Psoas muscle (tissue), 8 donors: ENCODE measurements around the gene RIPOR3. TPM values are rescaled to one million over a fixed set of nuclear protein-coding genes. Genes with fewer than 3 reads are reported as not detected.
"Not testable (repeated sequence)": the region's sequence is repeated elsewhere in the genome, so short reads cannot be mapped to it uniquely, and the experiment has no call there.

Source experiments
- ATAC-seq, 4 donors: fragments of 200-7000 bp; cut with Tn5 transposase; one replicate each; pipeline ENCODE4 v1.9.1; 2020; ENCODE audit warnings: moderate library complexity in 3 of 4, mild to moderate bottlenecking in 2 of 4
- DNase-seq, 2 donors: peaks; one replicate each; pipeline ENCODE4 v3.0.0-alpha.2; 2020
- H3K27ac ChIP-seq: fragments of 200-600 bp; one replicate; pipeline ENCODE4 v1.8.0; 2022
- H3K27me3 ChIP-seq, 3 donors: fragments of 200-600 bp in 1 of 3; one replicate each; pipeline versions ENCODE4 v1.6.1 to v1.8.0; 2013 to 2022; ENCODE audit warnings: low read length in 2 of 3, mild to moderate bottlenecking in 2 of 3, moderate library complexity in 1 of 3; ENCODE audit not compliant: insufficient read depth in 3 of 3
- H3K36me3 ChIP-seq, 2 donors: fragments of 200-600 bp in 1 of 2; one replicate each; pipeline versions ENCODE4 v1.6.1 to v1.8.0; 2013 to 2022; ENCODE audit warnings: low read depth in 1 of 2, mild to moderate bottlenecking in 1 of 2, moderate library complexity in 1 of 2; ENCODE audit not compliant: insufficient read depth in 1 of 2
- H3K4me1 ChIP-seq: fragments of 200-600 bp; one replicate; pipeline ENCODE4 v1.8.0; 2022
- H3K4me3 ChIP-seq: fragments of 200-600 bp; one replicate; pipeline ENCODE4 v1.8.0; 2022; ENCODE audit warnings: mild to moderate bottlenecking
- H3K9me3 ChIP-seq: fragments of 200-600 bp; one replicate; pipeline ENCODE4 v1.8.0; 2022
- WGBS, 3 donors: extraction: QIAGEN DNeasy Blood & Tissue Kit; methylation state at CpG; one replicate each; pipeline versions ENCODE4 v1.1.6 to v1.1.7; 2013; 5-methylcytosine and 5-hydroxymethylcytosine counted together
- intact Hi-C, 2 donors: fragments of 100-400 bp; cut with DNase I; formaldehyde crosslinking; loops; one replicate each; pipeline versions ENCODE4 v1.11.0 to v1.14.2; 2022
- polyA plus RNA-seq, 3 donors: library from polyadenylated mRNA; stranded (reverse); fragments of 200-250 nt; gene quantifications; one replicate each; pipeline ENCODE4 v1.2.3, GENCODE V29; 2013
- total RNA-seq, 4 donors: library from RNA; stranded (reverse); fragmentation: NEBNext Ultra II Directional in 2 of 4; extraction: Animal tissue kit (Norgen Biotek cat#: 25700) in 2 of 4; gene quantifications; one replicate each; pipeline versions ENCODE4 v1.2.1 to v1.2.4, GENCODE V29; 2021 to 2023
- TF ChIP-seq, protein P1 (sequence below): fragments of 200-600 bp; IDR thresholded peaks from one replicate; pipeline ENCODE4 v1.8.0; 2022; ENCODE audit warnings: antibody characterized with exemption
- donor health status: healthy with polysubstance abuse.
- donor health status: DM: no; HTN: no; CAD: no; lungs with moderate emphysema.
- donor health status: Bipolar disorder and iron deficiency.
- donor health status: healthy.
- donor health status: DM: yes; HTN: yes; CAD: no.
- donor health status: DM: no; HTN: no; CAD: no.
- donor health status: DM: no; HTN: no; CAD: no.
- donor health status: DM: yes; HTN: yes; CAD: no.

RIPOR3 gene
- total and polyA plus RNA-seq, 7 donors = 3.1 to 5.7 (median 5.2) TPM

- Histone ChIP-seq H3K27me3 (no peaks in the 10 kb centered on the region), H3K36me3 (no peaks in the 10 kb centered on the region), H3K4me1 (peaks cover 9% of the 10 kb centered on the region), H3K4me3 (no peak overlapping the region), H3K27ac (no peak overlapping the region), H3K9me3 (no peaks in the 10 kb centered on the region)
- TF ChIP-seq, protein P1, sequence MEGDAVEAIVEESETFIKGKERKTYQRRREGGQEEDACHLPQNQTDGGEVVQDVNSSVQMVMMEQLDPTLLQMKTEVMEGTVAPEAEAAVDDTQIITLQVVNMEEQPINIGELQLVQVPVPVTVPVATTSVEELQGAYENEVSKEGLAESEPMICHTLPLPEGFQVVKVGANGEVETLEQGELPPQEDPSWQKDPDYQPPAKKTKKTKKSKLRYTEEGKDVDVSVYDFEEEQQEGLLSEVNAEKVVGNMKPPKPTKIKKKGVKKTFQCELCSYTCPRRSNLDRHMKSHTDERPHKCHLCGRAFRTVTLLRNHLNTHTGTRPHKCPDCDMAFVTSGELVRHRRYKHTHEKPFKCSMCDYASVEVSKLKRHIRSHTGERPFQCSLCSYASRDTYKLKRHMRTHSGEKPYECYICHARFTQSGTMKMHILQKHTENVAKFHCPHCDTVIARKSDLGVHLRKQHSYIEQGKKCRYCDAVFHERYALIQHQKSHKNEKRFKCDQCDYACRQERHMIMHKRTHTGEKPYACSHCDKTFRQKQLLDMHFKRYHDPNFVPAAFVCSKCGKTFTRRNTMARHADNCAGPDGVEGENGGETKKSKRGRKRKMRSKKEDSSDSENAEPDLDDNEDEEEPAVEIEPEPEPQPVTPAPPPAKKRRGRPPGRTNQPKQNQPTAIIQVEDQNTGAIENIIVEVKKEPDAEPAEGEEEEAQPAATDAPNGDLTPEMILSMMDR = no peak
- DNase-seq = no peak
- intact Hi-C loops = loop anchor here in 1 of 2 donors (5.0 to 10.0 kb wide), 2 partner anchors 85 to 117 kb away; no protein-coding TSS in a partner anchor
- WGBS, 3 donors = 84 to 90% (median 86%) methylated on average over 9 of the region's 9 CpGs
- no peak for ATAC-seq
Observed at GRCh38 chr20:50627747-50628146, 63.6 kb downstream of the RIPOR3 start.

GRCh38 chr20:50625986-50626677 lies 65.2 kb downstream of the RIPOR3 start:
- TF ChIP-seq, protein P1 = peak; percentile 52
- Histone ChIP-seq H3K36me3 (no peaks in the 10 kb centered on the region), H3K4me1 (peaks cover 9% of the 10 kb centered on the region), H3K27ac (peak overlapping the region; percentile 50), H3K9me3 (no peaks in the 10 kb centered on the region), H3K4me3 (no peak overlapping the region), H3K27me3 (no peaks in the 10 kb centered on the region)
- intact Hi-C loops = loop anchor here in 1 of 2 donors (5.0 to 10.0 kb wide), 2 partner anchors 86 to 119 kb away; no protein-coding TSS in a partner anchor
- WGBS, 3 donors = 26 to 30% (median 26%) methylated on average over 15 of the region's 15 CpGs
- ATAC-seq = peak; percentile 68 to 82 (median 81)
- DNase-seq = peak; percentile 71 to 86

GRCh38 chr20:50624351-50625016 lies 66.9 kb downstream of the RIPOR3 start:
- no peak for ATAC-seq
- Histone ChIP-seq H3K4me3 (no peak overlapping the region), H3K4me1 (peaks cover 9% of the 10 kb centered on the region), H3K27ac (no peak overlapping the region), H3K27me3 (no peaks in the 10 kb centered on the region), H3K9me3 (no peaks in the 10 kb centered on the region), H3K36me3 (no peaks in the 10 kb centered on the region)
- TF ChIP-seq, protein P1 = no peak
- intact Hi-C loops = loop anchor here in 1 of 2 donors (5.0 to 10.0 kb wide), 2 partner anchors 88 to 120 kb away; no protein-coding TSS in a partner anchor
- DNase-seq = no peak
- WGBS, 3 donors = 81 to 86% (median 84%) methylated on average over 18 of the region's 18 CpGs

DNA sequence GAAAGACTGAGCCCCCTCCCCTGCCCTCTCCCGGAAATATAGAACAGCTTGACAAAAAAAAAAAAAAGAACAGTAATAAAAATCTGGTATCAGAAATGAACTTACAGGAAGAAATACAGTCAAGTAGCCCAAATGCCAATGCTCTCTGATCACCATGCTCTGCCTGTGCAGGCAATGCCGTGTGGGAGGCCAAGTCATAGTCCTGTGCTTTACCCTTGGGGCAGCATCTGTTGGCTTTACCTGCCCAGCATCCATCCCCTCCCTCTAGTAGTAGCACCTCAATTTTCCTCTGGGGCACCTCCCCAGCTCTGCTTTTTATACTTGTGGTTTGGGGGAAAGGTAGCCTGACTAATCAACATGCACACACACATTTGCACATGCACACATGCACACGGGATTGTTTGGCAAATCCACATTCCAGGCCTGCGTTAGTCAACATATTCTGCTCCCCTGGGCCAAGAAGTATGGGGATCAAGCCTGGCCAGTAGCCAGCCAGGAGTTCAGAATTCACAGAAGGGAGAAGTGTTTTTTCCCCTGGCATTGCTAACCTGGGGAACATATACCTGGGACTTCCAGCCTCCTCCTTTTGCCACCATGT lies 70.2 kb downstream of the RIPOR3 start:
- 64 to 71% (median 66%) methylated on average over 4 of the region's 4 CpGs for WGBS, 3 donors
- TF ChIP-seq, protein P1 = no peak
- no peak overlapping the region for H3K27ac ChIP-seq
- no peaks in the 10 kb centered on the region for H3K9me3 ChIP-seq
- intact Hi-C loops = loop anchor here in 1 of 2 donors (10.0 kb wide), 1 partner anchor 124 kb away; no protein-coding TSS in a partner anchor
- peaks cover 5% of the 10 kb centered on the region for H3K4me1 ChIP-seq
- no peaks in the 10 kb centered on the region for H3K36me3 ChIP-seq
- no peaks in the 10 kb centered on the region for H3K27me3 ChIP-seq
- no peak for ATAC-seq
- no peak overlapping the region for H3K4me3 ChIP-seq
- DNase-seq = no peak

DNA sequence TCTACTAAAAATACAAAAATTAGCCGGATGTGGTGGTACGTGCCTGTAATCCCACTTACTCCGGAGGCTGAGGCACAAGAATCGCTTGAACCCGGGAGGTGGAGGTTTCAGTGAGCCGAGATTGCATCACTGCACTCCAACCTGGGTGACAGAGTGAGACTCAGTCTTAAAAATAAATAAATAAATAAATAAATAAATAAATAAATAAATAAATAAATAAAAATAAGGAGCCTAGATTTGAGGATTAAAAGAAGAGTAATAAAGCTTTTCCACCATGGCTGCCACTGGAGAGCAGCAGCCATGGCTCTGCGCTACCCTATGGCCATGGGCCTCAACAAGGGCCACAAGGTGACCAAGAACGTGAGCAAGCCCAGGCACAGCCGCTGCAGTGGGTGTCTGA lies 70.9 kb downstream of the RIPOR3 start:
- not testable (repeated sequence) for H3K9me3 ChIP-seq, DNase-seq, ATAC-seq, H3K27me3 ChIP-seq, H3K27ac ChIP-seq, H3K36me3 ChIP-seq, H3K4me1 ChIP-seq, H3K4me3 ChIP-seq
- WGBS, 3 donors = 96 to 98% (median 97%) methylated on average over 9 of the region's 9 CpGs
- intact Hi-C loops = loop anchor here in 1 of 2 donors (10.0 kb wide), 1 partner anchor 124 kb away; no protein-coding TSS in a partner anchor
